ENCODE data around the gene STXBP4. TPM values are rescaled to one million over a fixed set of nuclear protein-coding genes. Genes with fewer than 3 reads are reported as not detected.

The STXBP4 gene
- total RNA-seq, 2 experiments from 2014 or later: 5.1 to 5.4 TPM

DNA sequence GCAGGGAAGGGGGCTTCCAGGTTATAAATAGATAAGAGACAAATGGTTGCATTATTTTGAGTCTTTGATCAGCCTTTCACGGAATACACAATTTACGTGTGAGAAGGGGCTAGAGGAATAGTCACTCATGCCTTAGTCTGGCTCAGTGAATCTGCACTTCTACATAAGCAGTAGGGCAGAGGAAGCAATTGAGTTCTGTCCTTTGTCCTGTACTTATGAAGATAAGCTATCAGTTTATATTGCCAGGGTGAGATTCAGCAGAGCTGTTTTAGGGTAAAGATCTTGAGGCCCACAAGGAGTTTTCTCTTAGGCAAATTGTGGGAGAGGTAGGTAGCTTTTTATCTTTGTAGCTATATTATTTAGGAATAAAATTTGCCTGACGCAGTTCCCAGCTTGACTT is 34.6 kb upstream of the STXBP4 start:
- H3K4me1 ChIP-seq (ENCODE audit: insufficient read depth, low read length): no peaks in the 10 kb centered on the region
- peaks cover 0 to 3% of the 10 kb centered on the region in 2 experiments for H3K27me3 ChIP-seq (ENCODE audit: control insufficient read depth in 1 of 2, insufficient read depth in 2 of 2, low read length in 2 of 2)
- no peaks in the 10 kb centered on the region for H3K9me3 Mint-ChIP-seq
- no peak for TF ChIP-seq CTCF (IDR thresholded peaks at IDR 0.05)
- peaks cover 4% of the 10 kb centered on the region for H3K27me3 Mint-ChIP-seq
- no peak overlapping the region for H3K4me3 ChIP-seq (ENCODE audit: low read length)
- H3K36me3 Mint-ChIP-seq (ENCODE audit: low read depth): no peaks in the 10 kb centered on the region
- H3K27ac ChIP-seq (ENCODE audit: low read depth in 1 of 2, low read length in 2 of 2): no peak overlapping the region
- POLR2A ChIA-PET: no interaction called here
- H3K4me3 Mint-ChIP-seq: no peak overlapping the region
- DNase-seq (no peak), ATAC-seq (ENCODE audit: poor library complexity) (no peak)
- H3K4me1 Mint-ChIP-seq (ENCODE audit: low read depth): no peaks in the 10 kb centered on the region
- CTCF ChIA-PET: interaction anchor here (1.0 kb wide), 1 partner anchor 108 kb away, joined by 3 read pairs; no protein-coding TSS in a partner anchor
- no peak overlapping the region for H3K27ac Mint-ChIP-seq
- H3K9me3 ChIP-seq (ENCODE audit: control insufficient read depth in 1 of 2, insufficient read depth in 1 of 2, low read length in 2 of 2): no peaks in the 10 kb centered on the region
- intact Hi-C loops (cut with DNase I, micrococcal nuclease): no loop called here
- no peaks in the 10 kb centered on the region for H3K36me3 ChIP-seq (ENCODE audit: insufficient read depth, low read length)

DNA sequence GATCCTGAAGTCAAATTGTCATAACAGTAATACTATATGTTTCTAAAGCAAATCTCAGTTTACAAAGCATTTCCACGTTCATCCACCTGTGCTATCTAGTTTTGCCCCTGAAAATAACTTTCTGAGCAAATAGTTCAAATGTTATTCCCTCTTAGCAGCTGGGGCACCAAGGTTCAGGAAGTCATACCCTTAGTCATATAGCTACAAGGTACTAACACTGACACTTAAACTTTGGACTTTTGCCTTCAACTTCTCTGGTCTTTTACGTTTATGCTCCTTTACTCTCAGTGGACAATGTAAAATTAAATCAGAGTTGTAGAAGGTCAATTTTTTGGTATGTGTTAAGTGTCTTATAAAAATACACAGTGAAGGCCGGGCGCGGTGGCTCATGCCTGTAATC is 33.1 kb upstream of the STXBP4 start:
- intact Hi-C loops (cut with DNase I, micrococcal nuclease): no loop called here
- Mint-ChIP-seq H3K4me3 (no peak overlapping the region), H3K4me1 (ENCODE audit: low read depth) (no peaks in the 10 kb centered on the region), H3K9me3 (no peaks in the 10 kb centered on the region), H3K36me3 (ENCODE audit: low read depth) (no peaks in the 10 kb centered on the region), H3K27ac (no peak overlapping the region), H3K27me3 (peaks cover 3% of the 10 kb centered on the region)
- no peaks in the 10 kb centered on the region for H3K4me1 ChIP-seq (ENCODE audit: insufficient read depth, low read length)
- ChIA-PET CTCF (no interaction called here), POLR2A (no interaction called here)
- ATAC-seq (ENCODE audit: poor library complexity): no peak
- H3K27me3 ChIP-seq (ENCODE audit: control insufficient read depth in 1 of 2, insufficient read depth in 2 of 2, low read length in 2 of 2): peaks cover 0 to 3% of the 10 kb centered on the region in 2 experiments
- H3K36me3 ChIP-seq (ENCODE audit: insufficient read depth, low read length): no peaks in the 10 kb centered on the region
- TF ChIP-seq CTCF (IDR thresholded peaks at IDR 0.05): no peak
- no peak overlapping the region for H3K4me3 ChIP-seq (ENCODE audit: low read length)
- H3K27ac ChIP-seq (ENCODE audit: low read depth in 1 of 2, low read length in 2 of 2): no peak overlapping the region
- no peak for DNase-seq
- no peaks in the 10 kb centered on the region for H3K9me3 ChIP-seq (ENCODE audit: control insufficient read depth in 1 of 2, insufficient read depth in 1 of 2, low read length in 2 of 2)

GRCh38 chr17:54937018-54937417 is 31.5 kb upstream of the STXBP4 start:
- Mint-ChIP-seq H3K4me1 (ENCODE audit: low read depth) (no peaks in the 10 kb centered on the region), H3K4me3 (no peak overlapping the region), H3K27me3 (peaks cover 3% of the 10 kb centered on the region), H3K36me3 (ENCODE audit: low read depth) (no peaks in the 10 kb centered on the region), H3K27ac (no peak overlapping the region), H3K9me3 (no peaks in the 10 kb centered on the region)
- ATAC-seq (ENCODE audit: poor library complexity): no peak
- no peaks in the 10 kb centered on the region for H3K9me3 ChIP-seq (ENCODE audit: control insufficient read depth in 1 of 2, insufficient read depth in 1 of 2, low read length in 2 of 2)
- H3K4me3 ChIP-seq (ENCODE audit: low read length): no peak overlapping the region
- no peaks in the 10 kb centered on the region for H3K36me3 ChIP-seq (ENCODE audit: insufficient read depth, low read length)
- no peak for TF ChIP-seq CTCF (IDR thresholded peaks at IDR 0.05)
- no peak for DNase-seq
- POLR2A ChIA-PET: no interaction called here
- intact Hi-C loops (cut with DNase I, micrococcal nuclease): no loop called here
- no peak overlapping the region for H3K27ac ChIP-seq (ENCODE audit: low read depth in 1 of 2, low read length in 2 of 2)
- CTCF ChIA-PET: no interaction called here
- peaks cover 0 to 3% of the 10 kb centered on the region in 2 experiments for H3K27me3 ChIP-seq (ENCODE audit: control insufficient read depth in 1 of 2, insufficient read depth in 2 of 2, low read length in 2 of 2)
- H3K4me1 ChIP-seq (ENCODE audit: insufficient read depth, low read length): no peaks in the 10 kb centered on the region
